AG08395 (cell line): ENCODE data around the gene INPP4A.

ENCODE experiments used
- DNase-seq: peaks from one replicate; pipeline ENCODE4 v3.0.0; 2012; ENCODE audit warnings: mixed read lengths, low spot score

Gene INPP4A

DNA sequence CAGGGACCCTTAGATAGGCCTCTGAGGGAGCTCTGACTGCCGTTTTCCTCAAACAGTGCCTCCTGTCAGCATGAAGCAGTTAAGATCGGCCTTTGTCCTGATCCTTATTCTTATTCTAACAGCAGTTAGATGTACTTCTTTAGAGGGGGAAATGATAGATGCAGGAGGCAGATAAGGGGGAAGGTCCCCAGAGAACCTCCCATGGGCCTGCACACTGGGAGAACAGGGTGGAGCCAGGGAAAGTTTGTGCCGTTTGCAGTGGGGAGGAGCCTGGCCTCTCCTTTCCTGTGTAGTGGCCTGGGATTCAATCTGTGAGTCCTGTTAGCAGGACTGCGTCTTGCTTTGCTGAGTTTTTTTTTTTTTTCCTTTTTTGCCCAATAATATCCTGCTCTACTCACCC, 7.9 kb upstream of the INPP4A start:
- no peak for DNase-seq

DNA sequence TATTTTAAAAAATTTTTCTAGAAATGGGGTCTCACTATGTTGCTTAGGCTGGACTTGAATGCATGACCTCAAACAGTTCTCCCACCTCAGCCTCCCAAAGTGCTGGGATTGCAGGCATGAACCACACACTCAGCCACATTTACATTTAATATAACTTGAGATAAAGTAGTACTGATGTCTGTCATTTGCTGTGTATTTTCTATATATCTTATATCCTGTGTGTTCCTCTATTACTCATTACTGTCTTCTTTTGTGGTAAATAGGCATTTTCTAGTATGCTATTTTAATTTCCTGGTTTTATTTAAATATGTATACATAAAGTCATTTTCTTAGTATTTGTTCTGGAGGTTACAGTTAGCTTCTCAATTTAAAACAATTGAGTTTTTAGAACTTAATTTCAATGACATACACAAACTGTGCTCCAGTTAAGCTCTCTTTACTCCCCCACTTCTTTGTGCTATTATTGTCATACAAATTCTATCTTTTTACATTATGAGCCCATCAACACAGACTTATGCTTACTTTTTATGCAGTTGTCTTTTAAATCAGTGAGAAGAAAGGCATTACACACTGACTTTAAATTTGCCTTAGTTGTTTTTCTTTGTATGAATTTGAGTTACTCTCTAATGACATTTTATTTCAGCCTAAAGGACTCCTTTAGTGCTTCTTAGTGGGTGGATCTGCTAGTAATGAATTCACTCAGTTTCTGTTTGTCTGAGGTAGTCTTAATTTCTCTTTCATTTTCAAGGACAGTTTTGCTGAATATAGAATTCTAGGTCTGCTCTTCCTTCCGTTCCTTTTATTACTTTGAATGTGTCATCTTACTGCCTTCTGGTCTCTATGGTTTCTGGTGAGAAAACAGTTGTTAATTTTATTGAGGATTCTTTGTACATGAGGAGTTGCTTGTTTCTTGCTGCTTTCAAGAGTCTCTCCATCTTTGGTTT, 6.2 kb upstream of the INPP4A start:
- DNase-seq = no peak

DNA sequence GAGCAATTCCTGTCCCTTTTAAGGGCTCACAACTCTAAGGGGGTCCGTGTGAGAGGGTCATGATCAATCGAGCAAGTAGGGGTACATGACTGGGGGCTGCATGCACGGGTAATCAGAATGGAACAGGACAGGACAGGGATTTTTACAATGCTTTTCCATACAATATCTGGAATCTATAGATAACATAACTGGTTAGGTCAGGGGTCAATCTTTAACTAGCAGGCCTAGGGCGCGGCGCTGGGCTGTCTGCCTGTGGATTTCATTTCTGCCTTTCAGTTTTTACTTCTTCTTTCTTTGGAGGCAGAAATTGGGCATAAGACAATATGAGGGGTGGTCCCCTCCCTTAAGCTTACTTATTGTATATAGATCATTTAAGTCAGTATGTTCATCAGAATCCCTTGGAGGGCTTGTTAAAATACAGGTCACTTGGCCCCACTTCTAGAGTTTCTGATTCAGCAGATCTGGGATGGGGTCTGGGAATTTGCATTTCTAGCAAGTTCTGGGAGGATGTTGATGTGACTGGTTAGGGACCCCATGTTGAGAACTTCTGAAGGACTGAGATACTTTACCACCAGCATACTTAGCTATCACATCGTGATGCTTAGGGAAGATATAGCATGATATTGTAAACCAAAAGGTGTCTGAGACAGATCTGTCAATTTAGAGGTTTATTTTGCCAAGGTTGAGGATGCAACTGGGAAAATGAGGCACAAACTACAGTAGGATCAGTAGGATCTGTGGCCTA, 2.8 kb upstream of the INPP4A start:
- no peak for DNase-seq

DNA sequence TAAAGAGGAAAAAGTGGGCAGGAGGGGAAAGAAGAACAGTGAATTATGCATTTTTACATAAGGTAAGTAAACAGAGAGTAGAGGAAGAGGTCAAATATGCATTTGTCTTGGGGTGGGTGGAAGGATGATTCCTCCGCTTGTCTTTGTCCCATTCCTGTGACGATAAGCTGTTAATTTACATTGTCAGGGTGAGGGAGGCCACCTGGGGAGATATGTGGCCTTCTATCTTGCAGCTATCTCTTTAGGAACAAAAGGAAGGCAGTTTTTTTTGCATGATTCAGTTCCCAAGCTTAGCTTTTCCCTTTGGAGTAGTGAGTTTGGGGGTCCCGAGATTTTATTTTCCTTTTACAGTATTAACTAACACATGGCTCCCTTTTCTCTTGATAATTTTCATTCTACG, 2.2 kb upstream of the INPP4A start:
- DNase-seq = no peak

DNA sequence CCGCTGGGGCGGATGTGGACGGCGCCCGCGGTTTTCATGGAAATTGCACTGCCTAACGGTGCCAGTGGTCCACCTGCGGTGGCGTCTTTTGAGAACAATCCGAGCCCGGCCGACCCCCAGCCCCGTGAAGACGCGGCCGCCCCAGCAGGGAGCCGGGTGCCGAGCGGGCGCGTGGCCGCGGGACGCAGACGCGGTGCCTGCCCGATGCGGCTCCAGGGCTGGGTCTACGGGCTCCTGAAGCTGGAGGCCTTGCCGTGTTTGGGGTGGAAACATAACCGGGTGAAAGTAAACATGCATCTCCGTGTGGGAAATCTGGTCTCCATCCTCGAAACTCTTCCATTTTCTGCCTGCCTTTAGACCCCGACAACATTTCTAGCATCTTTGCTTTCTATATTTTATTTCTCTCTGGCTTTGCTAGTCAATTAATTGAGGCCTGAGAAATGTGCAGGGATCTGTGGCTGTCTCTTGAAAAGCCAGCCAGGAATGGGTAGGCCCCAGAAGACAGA, 572 bp downstream of the INPP4A start:
- DNase-seq = peak; percentile 53

DNA sequence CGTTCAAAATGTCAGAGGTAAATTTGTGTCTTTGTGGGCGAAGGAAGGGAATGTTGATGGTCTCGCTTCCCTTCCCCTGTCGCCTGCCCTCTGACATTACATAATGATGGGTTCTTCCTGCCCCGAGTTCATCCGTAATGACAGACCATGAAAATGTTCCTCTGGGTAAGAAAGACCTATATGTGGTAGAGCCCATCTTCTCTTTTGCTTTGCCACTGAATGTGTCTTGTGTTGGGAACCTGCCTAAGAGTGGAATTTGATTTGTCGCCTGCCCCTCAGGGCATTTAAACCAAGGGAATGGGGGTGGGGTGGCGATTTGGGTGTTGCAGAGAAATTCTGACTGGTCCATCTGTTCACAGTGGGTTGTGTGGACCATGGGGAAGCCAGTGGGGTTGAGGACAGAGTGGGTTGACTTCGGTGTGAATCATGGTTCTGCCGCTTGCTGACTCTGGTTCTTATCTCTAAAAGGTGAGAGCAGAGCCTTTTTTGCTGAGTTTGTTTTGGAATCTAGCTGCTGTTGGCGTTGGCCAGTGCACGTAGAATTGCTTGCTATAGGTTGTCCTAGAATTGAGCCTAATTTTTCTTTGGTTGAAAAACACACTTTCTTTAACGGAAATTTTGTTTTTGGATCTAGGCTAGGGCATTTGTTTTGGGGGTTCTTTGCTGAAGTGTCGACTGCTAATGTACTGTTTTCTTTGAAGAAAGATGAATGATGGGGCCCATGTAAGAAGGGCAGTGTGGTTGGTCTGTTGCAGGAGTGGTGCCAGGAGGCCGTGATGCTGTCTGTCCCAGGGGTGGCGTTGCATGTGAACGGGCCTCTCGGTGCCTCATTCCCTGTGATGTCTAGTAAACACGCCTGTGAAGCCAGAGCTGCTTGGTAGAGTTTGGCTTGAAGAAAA, 1.3 kb downstream of the INPP4A start:
- DNase-seq = no peak

DNA sequence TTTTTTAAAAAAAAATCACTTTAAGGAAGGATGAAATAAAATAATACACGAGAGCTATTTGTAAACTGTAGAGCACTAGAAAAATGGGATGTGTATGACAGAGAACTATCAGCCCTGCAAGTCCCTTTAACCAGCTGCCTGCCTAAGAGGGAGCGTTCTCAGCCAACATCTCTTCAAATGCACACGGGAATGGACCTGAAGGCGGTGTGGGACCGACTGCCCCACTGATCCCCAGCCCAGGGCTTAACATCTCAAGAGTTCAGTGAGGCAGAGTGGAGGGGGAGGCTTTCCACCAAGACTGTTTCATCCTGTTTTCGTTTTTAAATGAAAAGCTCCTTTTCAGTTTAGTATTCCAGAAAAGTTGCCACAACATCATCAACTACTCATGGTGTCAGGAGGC, 2.2 kb downstream of the INPP4A start:
- DNase-seq = no peak

DNA sequence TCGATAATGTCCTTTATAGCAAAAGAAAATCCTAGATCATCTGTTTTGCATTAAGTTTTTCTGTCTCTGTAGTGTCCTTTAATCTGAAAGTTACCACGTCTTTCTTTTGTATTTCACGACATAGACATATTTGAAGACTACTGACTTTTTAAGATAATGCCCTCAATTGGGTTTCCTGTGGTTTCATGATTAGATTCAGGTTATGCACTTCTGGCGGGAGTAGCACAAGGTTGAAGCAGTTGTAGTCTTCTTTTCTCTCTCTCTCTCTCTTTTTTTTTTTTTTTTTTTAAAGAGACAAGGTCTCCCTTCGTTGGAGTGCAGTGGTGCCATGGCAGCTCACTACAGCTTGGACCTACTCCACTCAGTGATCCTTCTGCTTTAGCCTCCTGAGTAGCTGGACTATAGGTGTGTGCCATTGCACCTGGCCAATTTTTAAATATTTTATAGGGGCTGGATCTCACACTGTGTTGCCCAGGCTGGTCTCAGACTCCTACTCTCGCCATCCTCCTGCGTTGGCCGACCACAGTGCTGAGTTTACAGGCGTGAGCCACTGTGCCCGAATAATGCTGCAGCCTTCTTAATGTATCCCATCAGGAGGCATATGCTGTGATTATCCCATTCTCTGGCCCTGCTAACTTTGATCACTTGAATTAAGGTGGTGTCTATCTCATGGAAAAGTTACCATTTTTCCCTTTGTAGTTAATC, 3.9 kb downstream of the INPP4A start:
- DNase-seq = no peak

DNA sequence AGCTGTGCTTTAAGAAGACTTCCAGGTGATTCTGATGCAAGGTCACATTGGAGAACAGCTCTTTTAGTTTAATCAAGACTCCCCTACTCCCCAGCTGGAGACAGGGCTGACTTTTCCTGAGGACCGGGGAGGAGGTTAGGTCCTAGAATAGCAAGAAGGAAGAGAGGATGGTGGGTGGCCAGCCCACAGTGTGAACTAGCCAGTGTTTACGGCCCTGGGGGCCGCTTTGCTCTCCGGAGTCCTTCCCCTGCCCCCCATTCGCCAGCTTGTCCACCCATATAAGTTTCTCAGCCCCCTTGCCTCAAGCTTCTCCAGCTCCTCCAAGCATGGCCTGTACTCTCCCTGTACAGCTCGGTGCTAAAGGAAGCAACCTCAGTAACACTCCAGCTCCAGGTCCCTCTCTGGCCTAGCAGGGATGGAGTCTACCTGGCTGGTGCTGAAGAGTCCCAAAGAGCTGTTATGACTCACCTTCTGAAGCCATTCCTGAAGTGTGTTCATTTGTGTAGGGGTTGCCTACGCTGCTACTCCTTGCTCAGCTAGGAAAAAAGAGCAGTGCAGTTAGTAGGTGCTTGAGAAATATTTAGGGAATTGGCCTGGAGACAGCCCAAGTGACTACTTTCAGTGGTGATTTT, 7.9 kb downstream of the INPP4A start:
- no peak for DNase-seq

DNA sequence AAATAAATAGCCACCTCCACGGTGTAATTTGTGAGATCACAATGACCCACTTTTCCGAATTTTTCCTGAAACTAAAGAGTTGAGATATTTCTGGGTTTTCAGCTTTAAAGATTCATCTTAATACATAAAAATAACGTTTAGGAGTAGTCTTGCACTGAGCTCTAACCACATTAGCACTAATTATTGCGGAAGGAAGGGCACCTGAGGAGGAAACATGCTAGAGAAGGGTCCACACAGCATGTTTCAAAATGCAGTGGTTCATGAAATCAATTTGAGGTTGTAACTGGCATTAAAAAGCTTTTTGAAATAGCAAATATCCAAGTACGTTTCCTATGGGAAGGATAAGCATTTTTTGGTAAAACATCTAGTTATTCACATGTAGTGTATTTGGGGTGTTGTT, 8.4 kb downstream of the INPP4A start:
- no peak for DNase-seq

DNA sequence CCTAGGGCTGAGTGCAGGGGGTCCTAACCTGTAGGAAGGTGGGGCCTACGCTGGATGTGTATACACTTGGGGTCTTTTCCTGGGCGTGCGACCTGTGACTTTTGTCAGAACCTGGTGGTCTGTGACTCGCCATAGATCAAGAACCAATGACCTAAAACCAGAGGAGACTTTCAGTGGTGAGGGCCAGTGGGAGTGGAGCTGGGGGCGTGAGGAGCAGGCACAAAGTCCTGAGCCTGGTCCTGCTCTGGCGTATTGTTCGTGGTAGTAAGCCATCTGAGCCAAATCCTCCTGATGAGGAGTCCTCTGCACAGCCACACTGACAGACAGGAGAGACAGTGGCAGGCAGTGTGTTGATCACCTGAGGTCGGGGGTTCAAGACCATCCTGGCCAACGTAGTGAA, 8.9 kb downstream of the INPP4A start:
- DNase-seq = no peak

DNA sequence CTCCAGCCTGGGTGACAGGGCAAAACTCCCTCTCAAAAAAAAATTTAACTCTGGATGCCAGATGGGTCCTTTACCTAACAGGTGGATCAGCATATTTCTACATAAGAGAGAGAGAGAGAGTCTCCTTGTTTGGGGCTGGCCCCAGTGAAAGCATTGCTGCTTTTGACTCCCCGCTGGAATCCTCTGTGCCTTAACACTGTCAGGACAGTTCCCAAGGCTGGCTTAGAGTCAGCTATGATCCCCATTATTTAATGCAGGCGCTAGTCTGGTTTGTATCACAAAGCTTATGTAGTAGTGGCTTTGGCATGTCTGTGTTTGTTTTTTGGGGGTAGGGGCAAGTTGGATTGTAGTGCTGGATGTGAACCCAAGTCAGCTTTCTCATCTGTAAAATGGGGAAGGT, 9.4 kb downstream of the INPP4A start:
- no peak for DNase-seq

DNA sequence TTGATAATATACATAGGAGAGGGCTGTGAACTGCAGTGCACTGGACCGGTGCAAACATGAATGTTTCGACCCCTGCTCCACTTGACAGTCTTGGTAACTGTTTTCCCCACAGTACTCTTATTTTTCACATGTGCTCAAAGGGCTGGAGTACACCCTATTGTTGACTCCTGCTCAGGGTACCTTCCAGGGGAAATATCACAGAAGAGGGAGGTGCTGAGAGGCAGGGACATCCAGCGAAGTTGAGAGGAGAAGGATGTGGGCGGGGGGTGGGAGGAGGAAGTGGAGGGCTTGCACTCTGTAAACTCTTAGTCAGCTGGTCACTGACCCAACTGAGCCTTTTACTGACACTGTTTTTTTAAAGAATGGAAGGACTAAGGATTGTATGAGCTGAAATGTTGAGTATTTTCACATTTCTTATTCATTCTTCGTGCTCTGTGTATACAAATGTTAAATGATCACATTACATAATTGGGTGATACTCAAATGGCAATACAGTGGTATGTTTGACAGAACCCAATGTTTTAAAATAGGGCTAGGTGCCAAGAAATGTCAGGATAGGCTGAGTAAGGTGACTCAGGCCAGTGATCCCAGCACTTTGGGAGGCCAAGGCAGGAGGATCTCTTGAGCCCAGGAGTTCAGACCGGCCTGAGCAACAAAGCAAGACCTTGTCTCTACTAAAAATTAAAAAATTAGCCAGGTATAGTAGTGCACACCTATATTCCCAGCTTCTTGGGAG, 10.0 kb downstream of the INPP4A start:
- no peak for DNase-seq

DNA sequence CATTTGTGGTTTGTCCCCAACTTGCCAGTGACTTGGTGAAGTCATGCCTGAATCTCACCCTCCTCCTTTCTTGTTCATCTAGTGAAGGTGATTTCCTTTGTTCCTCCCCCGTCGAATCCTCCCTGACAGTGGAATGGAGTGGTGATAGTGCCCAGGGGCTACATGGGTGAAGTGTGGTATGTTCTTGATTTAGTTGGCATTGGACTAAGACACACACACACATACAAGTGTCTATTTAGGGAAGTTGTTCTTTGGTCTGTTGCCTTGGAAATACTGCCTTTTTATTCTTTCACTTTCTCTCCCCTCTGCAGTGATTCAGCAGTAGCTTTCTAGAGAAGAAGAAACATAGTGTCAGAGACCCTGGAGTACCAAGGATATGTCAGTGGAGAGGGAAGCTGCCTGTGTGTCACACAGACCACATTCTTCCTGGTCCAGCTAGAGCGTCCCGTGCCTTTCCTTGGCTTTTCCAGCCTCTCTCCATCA, 10.9 kb downstream of the INPP4A start:
- no peak for DNase-seq

DNA sequence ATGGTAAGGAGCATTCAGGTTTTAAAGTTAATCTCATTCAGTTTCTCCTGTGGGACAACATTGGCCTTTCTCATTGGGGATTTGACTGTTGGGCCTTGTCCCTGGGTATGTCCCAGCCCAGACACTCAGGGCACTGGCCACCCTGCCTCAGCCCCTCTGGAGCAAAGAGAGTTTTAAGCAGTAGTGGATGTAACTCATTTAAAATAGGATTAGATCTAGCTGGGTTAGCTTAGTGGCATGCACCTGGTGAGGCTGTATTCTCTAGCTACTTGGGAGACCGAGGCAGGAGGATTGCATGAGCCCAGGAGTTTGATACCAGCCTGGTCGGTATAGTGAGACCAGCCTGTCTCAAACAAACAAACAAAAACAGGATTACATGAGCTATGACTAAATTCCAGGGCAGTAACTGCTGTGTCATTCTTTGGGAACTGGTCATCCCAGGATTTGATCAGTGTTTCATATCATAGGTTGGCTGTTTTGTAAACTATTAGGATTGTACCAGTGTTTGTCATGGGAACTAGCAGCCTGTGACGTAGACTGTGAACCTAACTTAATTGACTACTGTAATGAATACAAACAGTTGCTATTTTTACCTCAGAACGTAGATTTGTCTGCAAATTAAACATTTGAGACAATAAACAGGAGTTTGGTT, 12.5 kb downstream of the INPP4A start:
- DNase-seq = peak; percentile 90

DNA sequence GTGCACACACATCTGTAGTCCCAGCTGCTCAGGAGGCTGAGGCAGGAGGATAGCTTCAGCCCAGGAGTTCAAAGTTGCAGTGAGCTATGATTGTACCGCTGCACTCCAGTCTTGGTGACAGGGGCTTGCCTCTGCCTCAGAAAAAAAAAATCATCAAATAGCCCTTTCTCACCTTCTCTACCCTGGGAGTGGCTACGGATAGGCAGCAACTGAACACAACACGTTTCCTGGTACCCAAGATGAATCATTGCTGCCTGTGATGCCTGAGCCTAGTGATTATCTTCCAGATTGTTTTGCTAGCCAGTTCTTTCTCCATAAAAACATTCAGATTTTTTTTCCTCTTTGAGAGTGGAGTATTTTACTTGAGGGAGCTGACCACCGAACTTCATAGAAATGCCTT, 13.5 kb downstream of the INPP4A start:
- no peak for DNase-seq

DNA sequence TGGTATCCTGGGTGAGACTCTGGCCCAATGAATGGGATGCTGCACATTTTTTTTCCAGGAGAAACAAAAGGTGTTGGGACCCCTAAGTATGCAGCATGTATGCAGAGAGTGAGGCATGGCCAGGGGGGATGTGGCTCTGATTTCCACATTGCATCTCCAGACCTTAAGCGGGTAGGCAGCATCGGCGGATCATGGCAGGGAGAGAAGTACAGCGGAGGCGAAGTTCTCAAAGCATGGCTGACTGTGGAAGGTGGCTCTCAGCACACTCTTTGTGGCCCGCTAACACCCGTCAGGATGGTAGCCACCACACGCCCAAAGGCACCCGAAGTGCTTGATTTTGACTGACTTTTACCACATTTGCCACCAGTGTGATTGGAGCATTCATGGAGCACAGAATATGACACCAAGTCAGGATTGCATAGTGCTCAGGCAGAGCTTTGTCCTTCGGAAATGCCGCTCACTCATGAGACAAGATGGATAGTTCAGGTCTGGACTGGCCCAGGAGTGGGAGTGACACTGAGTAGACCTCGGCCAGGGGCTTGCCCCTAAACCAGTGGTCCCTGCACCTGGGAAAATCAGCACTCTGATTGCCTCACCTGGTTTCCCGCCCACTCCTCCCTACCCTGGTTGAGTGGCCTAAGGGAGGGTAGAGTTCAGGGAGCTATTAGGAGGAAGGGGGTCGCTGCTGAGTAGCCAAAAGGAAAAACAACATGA, 14.2 kb downstream of the INPP4A start:
- no peak for DNase-seq

DNA sequence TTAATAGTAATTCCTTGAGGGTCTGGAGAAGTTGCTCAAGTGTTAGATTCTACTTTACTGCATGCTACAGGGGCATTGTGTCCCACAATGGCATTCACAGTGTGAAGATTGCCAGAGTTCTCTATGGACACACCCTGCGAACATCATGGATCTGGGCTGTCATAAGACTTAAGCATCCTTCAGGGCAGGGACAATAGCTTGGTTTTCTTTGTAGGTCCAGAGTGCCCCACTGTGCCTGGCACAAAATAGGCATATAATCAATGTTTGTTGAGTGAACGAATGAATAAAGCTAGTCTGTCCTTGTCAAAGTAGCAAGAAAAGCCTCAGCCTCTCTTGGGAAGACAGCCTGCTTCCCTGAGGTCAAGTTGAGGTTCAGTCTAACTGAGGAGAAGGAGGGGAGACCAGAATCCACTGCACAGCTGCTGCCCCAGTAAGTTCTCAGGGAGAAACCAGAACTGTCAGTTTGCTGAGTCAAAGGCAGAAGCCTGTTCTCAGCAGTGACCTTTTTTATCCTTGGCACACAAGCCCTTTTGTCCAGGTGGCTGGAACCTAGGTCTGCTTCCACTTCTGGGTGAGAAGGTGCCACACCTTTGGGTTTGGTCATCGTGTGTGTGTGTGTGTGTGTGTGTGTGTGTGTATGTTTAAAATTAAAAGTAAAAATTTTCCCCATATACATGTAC, 15.0 kb downstream of the INPP4A start:
- no peak for DNase-seq
